ENCODE results near the gene SDR42E2.

- no peak for TF ChIP-seq CTCF (conservative IDR thresholded peaks at IDR 0.05 in 1 of 2, IDR thresholded peaks at IDR 0.05 in 1 of 2; ENCODE audit: extremely low read depth in 1 of 2, insufficient read depth in 1 of 2, low read depth in 1 of 2, low read length in 2 of 2)
- no peak for TF ChIP-seq EZH2 (IDR thresholded peaks at IDR 0.05; ENCODE audit: borderline replicate concordance, low read length)
Measured at GRCh38 chr16:22163806-22164205, 1.5 kb downstream of the SDR42E2 start.
